Measurements from ENCODE around the gene COQ7. TPM values are rescaled to one million over a fixed set of nuclear protein-coding genes. Genes with fewer than 3 reads are reported as not detected.

COQ7 gene
- total RNA-seq, 1 donor from 2014 or later: 11.3 TPM

GRCh38 chr16:19110537-19111360 lies 43.3 kb downstream of the COQ7 start:
- DNase-seq (ENCODE audit: low spot score): no peak

DNA sequence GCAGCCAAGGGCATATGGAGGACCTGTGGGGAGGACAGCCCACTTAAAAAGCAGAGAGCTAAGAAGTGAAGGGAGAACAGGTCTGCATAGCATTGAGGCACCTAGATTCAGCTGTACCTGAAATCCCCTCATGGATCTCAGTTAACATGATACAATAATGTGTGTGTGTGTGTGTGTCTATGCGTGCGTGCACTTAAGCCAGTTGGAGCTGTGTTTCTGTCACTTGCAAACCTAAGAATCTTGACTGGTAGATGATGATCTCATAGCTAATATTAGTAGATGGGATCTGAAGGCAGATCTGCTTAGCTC lies 44.6 kb downstream of the COQ7 start:
- DNase-seq (ENCODE audit: low spot score): no peak

- peak; percentile 94 for DNase-seq (ENCODE audit: low spot score)
These were observed 46.4 kb downstream of the COQ7 start, which contains the start of gene ITPRIPL2 for GRCh38 chr16:19113577-19114358. Gene ITPRIPL2, plus strand, starts transcription at chr16:19113964. Its CDS starts 498 bp downstream, at chr16:19114462.

DNA sequence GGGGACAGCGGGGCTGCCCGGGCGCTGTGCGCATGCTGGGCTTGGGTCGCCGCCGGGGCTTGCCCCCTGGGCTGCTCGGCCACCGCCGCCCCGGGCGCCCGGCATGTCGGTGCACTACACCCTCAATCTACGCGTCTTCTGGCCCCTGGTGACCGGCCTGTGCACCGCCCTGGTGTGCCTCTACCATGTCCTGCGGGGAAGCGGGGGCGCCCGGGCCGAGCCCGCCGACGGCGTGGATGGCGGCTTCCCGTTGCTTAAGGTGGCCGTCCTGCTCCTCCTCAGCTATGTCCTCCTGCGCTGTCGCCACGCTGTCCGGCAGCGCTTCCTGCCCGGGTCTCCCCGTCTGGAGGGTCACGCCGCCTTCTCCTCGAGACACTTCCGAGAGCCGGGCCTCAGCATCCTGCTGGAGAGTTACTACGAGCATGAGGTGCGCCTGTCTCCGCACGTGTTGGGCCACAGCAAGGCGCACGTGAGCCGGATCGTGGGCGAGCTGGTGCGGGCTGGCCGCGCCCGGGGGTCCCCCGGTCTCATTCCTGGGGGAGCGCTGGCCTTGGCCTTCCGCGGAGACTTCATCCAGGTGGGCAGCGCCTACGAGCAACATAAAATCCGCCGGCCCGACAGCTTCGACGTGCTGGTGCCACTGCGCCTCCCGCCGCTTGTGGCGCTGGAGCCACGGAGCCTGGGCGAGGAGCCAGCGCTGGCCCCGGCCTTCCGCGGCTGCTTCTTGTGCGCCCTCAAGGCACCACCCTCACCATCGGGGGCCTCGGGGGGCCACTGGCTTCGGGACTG lies 47.1 kb downstream of the COQ7 start:
- no peak for DNase-seq (ENCODE audit: low spot score)

DNA sequence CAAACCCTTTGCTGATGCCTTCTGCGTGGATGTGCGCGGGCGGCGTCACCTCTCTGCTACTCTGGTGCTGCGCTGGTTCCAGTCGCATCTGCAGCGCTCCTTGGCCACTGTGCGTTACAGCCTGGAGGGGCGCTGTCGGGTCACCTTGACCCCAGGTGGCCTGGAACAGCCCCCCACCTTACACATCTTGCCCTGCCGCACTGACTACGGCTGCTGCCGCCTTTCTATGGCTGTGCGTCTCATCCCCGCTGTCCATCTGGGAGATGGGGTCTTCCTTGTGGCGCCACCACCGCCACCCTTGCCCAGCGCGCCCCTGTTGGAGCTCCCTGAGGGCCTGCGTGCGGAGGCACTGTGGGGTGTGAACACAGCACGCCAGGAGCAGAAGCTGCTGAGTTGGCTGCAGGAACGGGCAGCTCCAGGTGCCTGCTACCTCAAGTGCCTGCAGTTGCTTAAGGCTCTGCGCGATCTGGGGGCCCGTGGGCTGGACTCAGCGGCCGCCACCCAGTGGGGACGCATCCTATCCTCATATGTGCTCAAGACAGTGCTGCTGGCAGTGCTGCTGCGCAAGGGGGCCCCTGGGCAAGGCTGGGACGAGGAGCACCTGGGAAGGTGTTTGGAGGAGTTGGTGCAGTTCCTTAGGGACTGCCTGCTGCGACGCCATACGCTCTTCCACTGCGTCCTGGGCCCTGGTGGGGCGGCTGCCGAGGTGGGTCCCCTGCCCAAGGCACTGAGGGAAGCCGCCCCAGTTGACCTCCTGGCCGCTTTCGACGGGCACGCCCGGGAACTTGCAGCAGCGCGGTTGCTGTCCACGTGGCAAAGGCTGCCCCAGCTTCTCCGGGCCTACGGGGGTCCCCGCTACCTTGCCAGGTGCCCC lies 48.0 kb downstream of the COQ7 start:
- DNase-seq (ENCODE audit: low spot score): no peak

DNA sequence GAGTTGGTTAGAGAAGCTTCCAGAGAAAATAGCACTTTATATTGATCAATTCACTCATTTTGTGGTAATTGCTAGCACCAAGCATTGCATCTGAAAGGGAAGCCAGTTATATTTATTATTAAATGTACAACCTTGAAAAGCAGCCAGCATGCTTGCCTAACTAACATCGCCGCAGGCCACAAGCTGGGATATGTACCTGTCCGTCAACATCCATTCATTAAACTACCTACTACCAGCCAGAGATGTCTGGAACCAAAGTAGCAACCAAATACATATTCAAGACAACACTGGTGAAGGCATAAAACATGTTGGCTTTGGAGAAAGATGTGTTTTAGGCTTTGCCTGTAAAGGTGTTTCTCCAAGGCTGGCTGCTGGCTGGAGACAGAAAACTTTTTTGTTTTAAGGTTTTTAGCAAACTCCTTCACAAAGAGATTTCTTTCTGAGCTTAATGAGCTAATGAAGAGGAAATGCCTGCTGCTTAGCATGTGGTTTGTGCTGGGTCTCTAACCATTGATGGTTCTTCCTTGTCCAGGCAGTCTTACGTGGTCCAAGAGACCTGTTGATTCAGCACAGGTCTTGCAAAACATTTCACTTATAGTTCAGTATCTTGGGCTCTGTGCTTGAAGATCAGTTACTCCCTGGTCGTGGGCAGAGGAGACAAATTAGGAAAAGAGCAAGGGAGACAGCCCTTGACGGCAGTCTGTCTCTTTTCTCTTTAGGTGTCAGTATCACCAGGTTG lies 49.5 kb downstream of the COQ7 start:
- no peak for DNase-seq (ENCODE audit: low spot score)

GRCh38 chr16:19118938-19119431 lies 51.6 kb downstream of the COQ7 start:
- no peak for DNase-seq (ENCODE audit: low spot score)

- DNase-seq (ENCODE audit: low spot score): no peak
These were observed 52.1 kb downstream of the COQ7 start for GRCh38 chr16:19119564-19119963.

GRCh38 chr16:19123535-19124178 lies 56.2 kb downstream of the COQ7 start:
- no peak for DNase-seq (ENCODE audit: low spot score)

DNA sequence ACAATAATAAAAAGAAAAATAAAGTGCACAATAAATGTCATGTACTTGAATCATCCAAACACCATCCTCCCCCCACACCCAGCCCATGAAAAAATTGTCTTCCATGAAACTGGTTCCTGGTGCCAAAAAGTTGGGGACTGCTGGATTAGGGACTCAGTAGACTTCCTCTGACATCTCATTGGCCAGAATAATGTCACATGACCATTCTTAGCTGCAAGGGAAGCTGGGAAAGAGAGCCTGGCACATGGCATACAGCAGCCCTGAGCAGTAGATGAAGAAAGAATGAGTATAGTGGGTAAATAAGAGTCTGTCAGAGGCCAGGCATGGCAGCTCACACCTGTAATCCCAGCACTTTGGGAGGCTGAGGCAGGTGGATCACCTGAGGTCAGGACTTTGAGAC lies 58.9 kb downstream of the COQ7 start:
- DNase-seq (ENCODE audit: low spot score): no peak

DNA sequence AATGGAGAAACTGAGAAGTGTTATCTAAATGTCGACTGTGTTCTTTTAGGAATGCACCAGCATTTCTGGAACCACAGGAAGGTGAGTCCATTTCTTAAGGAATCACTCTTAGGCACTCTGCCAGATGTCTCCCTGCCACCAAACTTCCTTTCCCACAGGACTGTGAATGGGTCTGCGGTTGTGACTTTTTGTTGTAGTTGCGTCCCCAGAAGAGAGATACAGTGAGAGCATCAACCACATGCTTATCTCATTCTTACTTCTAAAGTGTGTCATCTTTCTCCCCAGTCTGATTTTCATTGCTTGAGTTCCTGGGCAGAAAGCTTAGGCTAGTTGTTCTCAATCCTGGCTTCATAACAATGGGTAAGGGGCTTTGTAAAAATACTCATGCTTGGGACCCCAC lies 59.8 kb downstream of the COQ7 start:
- DNase-seq (ENCODE audit: low spot score): no peak

DNA sequence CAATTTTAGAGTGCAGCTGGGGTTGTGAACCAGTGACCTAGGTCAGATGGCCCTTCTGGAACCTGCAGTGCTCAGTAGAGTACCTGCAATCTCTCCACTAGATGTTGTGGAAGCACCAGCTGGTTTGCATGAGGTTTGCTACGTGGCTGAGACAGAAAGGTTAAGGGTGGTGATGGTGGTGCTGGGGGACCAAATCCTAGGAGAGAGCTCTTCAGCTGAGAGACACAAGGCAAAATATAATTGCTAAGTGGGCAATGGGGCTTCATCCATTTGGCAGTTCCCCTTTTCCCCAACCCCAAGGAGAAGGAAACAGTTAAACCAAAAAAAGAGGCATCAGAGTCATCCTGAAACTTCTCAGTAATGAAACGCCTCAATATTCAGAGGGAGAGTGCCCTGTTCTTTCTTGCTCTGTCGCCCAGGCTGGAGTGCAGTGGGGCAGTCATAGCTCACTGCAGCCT lies 60.3 kb downstream of the COQ7 start:
- no peak for DNase-seq (ENCODE audit: low spot score)

- no peak for DNase-seq (ENCODE audit: low spot score)
These were observed 61.2 kb downstream of the COQ7 start for GRCh38 chr16:19128454-19129200.

Other genes with a start within 250 kb of the COQ7 start
- gene SMG1, start 141.2 kb upstream of the COQ7 start, total RNA-seq: 68.1 TPM
- gene TMC7, start 83.7 kb upstream of the COQ7 start, total RNA-seq: 3.2 TPM
- 89.8 TPM for gene ITPRIPL2, start 46.4 kb downstream of the COQ7 start, total RNA-seq
- 1.1 TPM for gene SYT17, start 100.6 kb downstream of the COQ7 start, total RNA-seq
- not detected for gene CLEC19A, start 218.1 kb downstream of the COQ7 start, total RNA-seq